HUES48 (cell line): ENCODE data around the gene RAD51B.

Experiments used
- H3K27ac ChIP-seq: one replicate; pipeline ENCODE4 v1.7.0; 2013; ENCODE audit warnings: low read depth, low read length, inconsistent platforms
- H3K27me3 ChIP-seq: 2 replicates; pipeline ENCODE4 v1.6.1; 2013; ENCODE audit warnings: mild to moderate bottlenecking, low read length; ENCODE audit not compliant: control insufficient read depth, insufficient read depth
- H3K36me3 ChIP-seq: 2 replicates; pipeline ENCODE4 v1.6.1; 2013; ENCODE audit warnings: low read length; ENCODE audit not compliant: control insufficient read depth, insufficient read depth
- H3K4me1 ChIP-seq: 2 replicates; pipeline ENCODE4 v1.6.1; 2013; ENCODE audit warnings: mild to moderate bottlenecking, low read length; ENCODE audit not compliant: control insufficient read depth, insufficient read depth
- H3K4me3 ChIP-seq: 2 replicates; pipeline ENCODE4 v1.5.1; 2013; ENCODE audit warnings: mild to moderate bottlenecking, low read depth, low read length
- H3K9ac ChIP-seq: 2 replicates; pipeline ENCODE4 v1.6.1; 2013; ENCODE audit warnings: mild to moderate bottlenecking, low read depth, low read length, moderate library complexity
- H3K9me3 ChIP-seq: 2 replicates; pipeline ENCODE4 v1.6.1; 2013; ENCODE audit warnings: low read length; ENCODE audit not compliant: control insufficient read depth, insufficient read depth

Gene RAD51B

DNA sequence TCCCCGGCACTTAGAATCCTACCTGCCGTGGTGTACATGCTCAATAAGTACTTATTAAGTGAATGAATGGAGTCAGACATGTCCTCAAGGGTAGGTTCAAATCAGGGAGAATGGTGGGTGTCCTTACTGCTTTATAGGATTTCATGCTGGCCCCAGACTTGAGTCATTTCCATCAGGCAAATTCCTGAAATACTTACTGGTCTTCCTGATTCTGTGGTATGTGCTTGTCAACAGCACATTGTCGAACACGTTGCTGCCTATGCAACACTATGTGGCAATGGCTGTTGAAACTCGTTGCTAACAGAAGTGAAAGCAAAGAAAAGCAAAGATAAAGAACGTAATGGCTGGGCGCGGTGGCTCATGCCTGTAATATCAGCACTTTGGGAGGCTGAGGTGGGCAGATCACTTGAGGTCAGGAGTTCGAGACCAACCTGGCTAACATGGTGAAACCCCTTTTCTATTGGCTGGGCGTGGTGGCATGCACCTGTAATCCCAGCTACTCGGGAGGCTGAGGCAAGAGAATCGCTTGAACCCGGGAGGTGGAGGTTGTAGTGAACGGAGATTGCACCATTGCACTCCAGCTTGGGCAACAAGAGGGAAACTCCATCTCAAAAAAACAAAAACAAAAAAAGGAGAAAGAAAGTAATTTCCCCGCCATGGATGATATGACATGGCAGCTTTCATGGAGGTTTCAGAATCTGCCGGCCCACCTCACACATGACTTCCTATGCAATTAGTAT, 758.4 kb downstream of the RAD51B start:
- H3K4me1 ChIP-seq = no peaks in the 10 kb centered on the region; the same call in 1 of the 2 replicates
- H3K4me3 ChIP-seq = no peak overlapping the region
- no peak overlapping the region for H3K9ac ChIP-seq
- H3K36me3 ChIP-seq = no peaks in the 10 kb centered on the region
- no peak overlapping the region for H3K27ac ChIP-seq
- no peaks in the 10 kb centered on the region for H3K27me3 ChIP-seq
- H3K9me3 ChIP-seq = no peaks in the 10 kb centered on the region

GRCh38 chr14:68578597-68578996, 759.0 kb downstream of the RAD51B start:
- Histone ChIP-seq H3K9ac (no peak overlapping the region), H3K4me1 (no peaks in the 10 kb centered on the region; the same call in 1 of the 2 replicates), H3K27me3 (no peaks in the 10 kb centered on the region), H3K27ac (no peak overlapping the region), H3K9me3 (no peaks in the 10 kb centered on the region), H3K36me3 (no peaks in the 10 kb centered on the region), H3K4me3 (no peak overlapping the region)

DNA sequence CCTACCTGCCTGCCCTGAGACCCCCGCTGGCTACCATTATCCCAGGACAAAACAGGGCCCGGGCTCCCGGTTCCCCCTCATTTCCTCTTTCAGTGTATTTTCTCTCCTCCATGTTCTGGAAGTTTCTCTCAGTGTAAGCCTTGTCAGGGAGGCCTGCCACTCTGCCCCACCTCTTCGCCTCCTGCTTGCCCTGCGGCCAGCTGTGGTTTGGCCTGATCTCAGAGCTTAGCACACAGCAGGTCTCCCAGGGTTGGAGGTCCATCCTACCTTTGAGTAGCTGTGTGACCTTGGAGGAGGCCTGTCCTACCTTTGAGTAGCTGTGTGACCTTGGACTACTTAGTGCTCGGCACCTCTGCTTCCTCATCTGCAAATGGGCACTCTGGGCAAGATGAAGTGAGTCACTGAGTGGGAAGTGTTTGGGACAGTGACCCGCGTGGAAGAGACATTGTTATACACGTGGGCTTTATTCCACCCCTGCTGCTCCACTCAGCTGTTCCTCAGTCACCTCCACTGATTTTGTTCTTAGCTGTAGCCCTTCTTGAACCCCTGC, 760.6 kb downstream of the RAD51B start:
- Histone ChIP-seq H3K4me3 (no peak overlapping the region), H3K4me1 (peaks cover 2% of the 10 kb centered on the region; the same call in 1 of the 2 replicates), H3K9me3 (no peaks in the 10 kb centered on the region), H3K27ac (no peak overlapping the region), H3K36me3 (no peaks in the 10 kb centered on the region), H3K27me3 (no peaks in the 10 kb centered on the region), H3K9ac (no peak overlapping the region)

GRCh38 chr14:68580671-68581070, 761.1 kb downstream of the RAD51B start:
- Histone ChIP-seq H3K27me3 (no peaks in the 10 kb centered on the region), H3K27ac (no peak overlapping the region), H3K9me3 (no peaks in the 10 kb centered on the region), H3K4me3 (no peak overlapping the region), H3K4me1 (peaks cover 7% of the 10 kb centered on the region), H3K9ac (no peak overlapping the region), H3K36me3 (no peaks in the 10 kb centered on the region)

- no peak overlapping the region for H3K9ac ChIP-seq
Measured at GRCh38 chr14:68583548-68584280, 764.1 kb downstream of the RAD51B start.

DNA sequence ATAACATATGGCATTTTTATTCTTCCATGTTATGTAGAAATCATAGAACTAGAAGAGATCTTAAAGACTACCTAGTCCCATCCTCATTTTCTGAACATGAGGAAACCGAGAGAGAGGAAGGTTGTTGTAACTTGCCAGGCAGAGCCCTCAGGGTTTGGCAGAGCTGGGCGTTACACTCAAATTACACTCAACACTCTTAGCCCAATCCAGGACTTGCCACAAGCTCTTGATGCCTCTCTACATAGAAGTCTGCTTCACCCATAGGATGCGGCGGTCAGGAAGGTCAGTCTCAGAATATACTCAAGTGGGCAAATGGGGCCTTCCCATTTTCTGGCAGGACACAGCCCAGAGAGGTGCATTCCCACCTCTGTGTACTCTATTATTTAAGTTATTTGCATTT, 765.2 kb downstream of the RAD51B start:
- Histone ChIP-seq H3K4me1 (peaks cover 38% of the 10 kb centered on the region), H3K9me3 (no peaks in the 10 kb centered on the region), H3K27ac (peak overlapping the region; percentile 43), H3K4me3 (no peak overlapping the region), H3K27me3 (no peaks in the 10 kb centered on the region), H3K9ac (no peak overlapping the region), H3K36me3 (no peaks in the 10 kb centered on the region)

More at GRCh38 chr14:68583548-68584280, 764.1 kb downstream of the RAD51B start:
- no peaks in the 10 kb centered on the region for H3K27me3 ChIP-seq
- peaks cover 31% of the 10 kb centered on the region for H3K4me1 ChIP-seq
- no peaks in the 10 kb centered on the region for H3K36me3 ChIP-seq
- no peaks in the 10 kb centered on the region for H3K9me3 ChIP-seq
- no peak overlapping the region for H3K4me3 ChIP-seq
- no peak overlapping the region for H3K27ac ChIP-seq

DNA sequence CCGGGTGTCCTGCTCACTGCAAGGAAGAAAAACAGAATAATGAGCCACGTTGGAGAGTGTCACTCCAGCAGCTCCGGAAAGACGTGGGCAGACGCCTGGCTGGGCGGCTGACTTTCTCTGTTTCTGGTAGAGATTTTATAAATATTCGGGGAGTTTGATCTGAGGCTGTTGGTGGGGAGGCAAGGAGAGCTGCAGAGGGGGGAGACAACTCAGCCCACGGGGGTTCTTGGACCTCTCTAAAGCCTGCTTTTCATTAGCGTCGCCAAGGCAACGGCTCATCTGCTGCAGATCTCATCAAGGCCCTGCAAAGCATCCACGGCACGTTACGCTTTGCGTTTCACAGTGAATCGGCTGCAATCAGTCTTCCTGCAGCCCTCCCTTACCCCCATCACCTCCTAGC, 766.1 kb downstream of the RAD51B start:
- peaks cover 38% of the 10 kb centered on the region for H3K4me1 ChIP-seq
- H3K36me3 ChIP-seq = no peaks in the 10 kb centered on the region
- no peaks in the 10 kb centered on the region for H3K9me3 ChIP-seq
- H3K27me3 ChIP-seq = no peaks in the 10 kb centered on the region
- H3K4me3 ChIP-seq = no peak overlapping the region
- no peak overlapping the region for H3K9ac ChIP-seq
- H3K27ac ChIP-seq = peak overlapping the region; percentile 43

DNA sequence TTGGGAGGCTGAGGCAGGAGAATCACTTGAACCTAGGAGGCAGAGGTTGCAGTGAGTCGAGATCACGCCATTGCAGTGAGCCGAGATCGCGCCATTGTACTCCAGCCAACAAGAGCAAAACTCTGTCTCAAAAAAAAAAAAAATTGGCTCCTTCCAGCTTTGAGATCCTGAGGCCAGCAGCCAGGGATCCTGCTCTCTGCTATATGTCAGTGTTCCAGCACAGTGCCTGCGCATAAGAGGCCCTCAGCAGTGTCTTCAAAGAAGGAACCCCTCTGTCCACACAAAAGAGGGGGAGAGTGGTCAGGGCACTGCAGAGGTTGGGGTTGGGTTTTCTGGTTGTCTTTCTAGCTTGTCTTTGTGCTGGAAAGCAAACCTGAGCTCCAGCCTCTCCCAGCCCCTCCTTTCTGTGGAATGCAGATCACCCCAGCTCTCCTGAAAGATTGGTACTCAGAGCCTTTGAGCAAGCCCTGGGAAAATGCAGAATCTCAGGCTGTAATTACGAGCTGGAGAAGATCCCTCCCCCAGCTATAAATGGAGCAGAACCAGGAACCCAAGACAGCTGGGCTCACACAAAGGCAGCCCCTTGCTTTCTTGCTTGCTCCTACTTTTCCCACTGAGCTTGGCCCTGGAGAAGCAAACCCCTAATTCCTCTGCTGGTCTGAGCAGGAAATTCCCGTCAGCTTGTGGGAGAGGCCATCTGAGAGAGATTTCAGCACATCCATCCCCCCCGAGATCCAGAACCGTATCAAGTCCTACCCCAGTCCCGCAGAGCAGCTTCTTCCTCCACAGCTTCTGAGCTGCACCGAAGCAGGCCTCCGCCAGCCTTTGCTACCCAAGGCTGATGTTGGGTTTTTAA, 767.5 kb downstream of the RAD51B start:
- H3K27ac ChIP-seq = no peak overlapping the region
- no peaks in the 10 kb centered on the region for H3K36me3 ChIP-seq
- no peaks in the 10 kb centered on the region for H3K27me3 ChIP-seq
- no peaks in the 10 kb centered on the region for H3K9me3 ChIP-seq
- H3K9ac ChIP-seq = no peak overlapping the region
- peaks cover 38% of the 10 kb centered on the region for H3K4me1 ChIP-seq
- H3K4me3 ChIP-seq = no peak overlapping the region

- no peak overlapping the region for H3K4me3 ChIP-seq
- H3K9ac ChIP-seq = no peak overlapping the region
- H3K27me3 ChIP-seq = no peaks in the 10 kb centered on the region
- no peaks in the 10 kb centered on the region for H3K36me3 ChIP-seq
- H3K27ac ChIP-seq = peak overlapping the region; percentile 3
- no peaks in the 10 kb centered on the region for H3K9me3 ChIP-seq
- H3K4me1 ChIP-seq = peaks cover 38% of the 10 kb centered on the region
Measured at GRCh38 chr14:68587931-68588330, 768.4 kb downstream of the RAD51B start.

DNA sequence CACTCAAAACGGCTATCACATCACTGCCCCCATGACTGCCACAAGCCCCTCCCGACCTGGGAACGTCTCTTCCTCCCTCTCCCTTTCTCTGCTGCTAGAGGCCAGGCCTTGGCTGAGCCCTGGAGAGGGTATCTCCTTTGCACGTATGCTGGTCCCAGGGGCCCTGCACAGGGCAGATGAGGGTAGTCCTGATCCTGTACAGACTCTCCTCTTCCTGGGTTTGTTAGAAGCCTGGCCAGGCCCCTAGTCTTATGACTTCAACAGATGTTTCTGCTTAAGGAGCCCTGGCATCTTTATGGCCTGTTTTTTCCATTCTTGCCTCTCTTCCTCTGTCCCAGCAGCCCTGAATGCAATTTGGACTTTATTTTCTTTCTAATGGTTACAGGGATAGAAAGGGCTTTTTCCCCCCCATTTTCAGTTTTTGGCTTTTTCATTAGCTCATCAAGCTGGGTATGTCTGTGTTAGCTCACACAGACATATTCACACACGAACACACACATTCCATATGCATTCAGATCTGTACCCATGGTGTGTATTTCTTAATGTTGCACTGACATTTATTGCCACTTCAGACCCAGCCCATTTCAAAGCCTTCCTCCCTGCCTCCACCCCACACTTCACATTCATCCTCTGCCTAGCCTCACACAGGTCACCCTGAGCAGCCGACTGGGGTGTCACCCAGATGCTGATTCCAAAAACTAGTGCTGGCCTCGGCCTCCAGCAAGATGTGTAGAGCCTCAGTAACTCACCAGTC, 770.0 kb downstream of the RAD51B start:
- no peaks in the 10 kb centered on the region for H3K9me3 ChIP-seq
- peaks cover 49% of the 10 kb centered on the region for H3K4me1 ChIP-seq
- H3K27ac ChIP-seq = no peak overlapping the region
- no peak overlapping the region for H3K9ac ChIP-seq
- no peaks in the 10 kb centered on the region for H3K27me3 ChIP-seq
- no peaks in the 10 kb centered on the region for H3K36me3 ChIP-seq
- no peak overlapping the region for H3K4me3 ChIP-seq
